Urinary bladder (tissue), 4 donors: ENCODE results near the gene OR6Q1. TPM values are rescaled to one million over a fixed set of nuclear protein-coding genes. Genes with fewer than 3 reads are reported as not detected.

Source experiments
- DNase-seq: peaks from one replicate; pipeline ENCODE4 v3.0.0-alpha.2; 2015; ENCODE audit errors: extremely low spot score
- H3K27ac ChIP-seq: one replicate; pipeline ENCODE4 v1.5.1; 2013; ENCODE audit warnings: low read depth, mild to moderate bottlenecking, moderate library complexity
- H3K36me3 ChIP-seq: one replicate; pipeline ENCODE4 v1.6.1; 2013; ENCODE audit warnings: mild to moderate bottlenecking, moderate library complexity; ENCODE audit not compliant: insufficient read depth
- H3K4me1 ChIP-seq: one replicate; pipeline ENCODE4 v1.6.1; 2013; ENCODE audit warnings: mild to moderate bottlenecking, moderate library complexity; ENCODE audit not compliant: insufficient read depth
- H3K4me3 ChIP-seq: one replicate; pipeline ENCODE4 v1.5.1; 2013; ENCODE audit warnings: low read depth, low read length
- WGBS: extraction: QIAGEN DNeasy Blood & Tissue Kit; methylation state at CpG from one replicate; pipeline ENCODE4 v1.1.7; 2013; 5-methylcytosine and 5-hydroxymethylcytosine counted together
- polyA plus RNA-seq: library from polyadenylated mRNA; stranded (reverse); fragments of 200-250 nt; gene quantifications from one replicate; pipeline ENCODE4 v1.2.3, GENCODE V29; 2013
- total RNA-seq: library from RNA; depleted of rRNA; stranded (reverse); fragments of >200 nt; gene quantifications from one replicate; pipeline ENCODE4 v1.2.3, GENCODE V29; 2014
- donor health status: healthy with polysubstance abuse.
- donor health status: healthy.

The OR6Q1 gene
- total and polyA plus RNA-seq, 2 donors, result not detected

DNA sequence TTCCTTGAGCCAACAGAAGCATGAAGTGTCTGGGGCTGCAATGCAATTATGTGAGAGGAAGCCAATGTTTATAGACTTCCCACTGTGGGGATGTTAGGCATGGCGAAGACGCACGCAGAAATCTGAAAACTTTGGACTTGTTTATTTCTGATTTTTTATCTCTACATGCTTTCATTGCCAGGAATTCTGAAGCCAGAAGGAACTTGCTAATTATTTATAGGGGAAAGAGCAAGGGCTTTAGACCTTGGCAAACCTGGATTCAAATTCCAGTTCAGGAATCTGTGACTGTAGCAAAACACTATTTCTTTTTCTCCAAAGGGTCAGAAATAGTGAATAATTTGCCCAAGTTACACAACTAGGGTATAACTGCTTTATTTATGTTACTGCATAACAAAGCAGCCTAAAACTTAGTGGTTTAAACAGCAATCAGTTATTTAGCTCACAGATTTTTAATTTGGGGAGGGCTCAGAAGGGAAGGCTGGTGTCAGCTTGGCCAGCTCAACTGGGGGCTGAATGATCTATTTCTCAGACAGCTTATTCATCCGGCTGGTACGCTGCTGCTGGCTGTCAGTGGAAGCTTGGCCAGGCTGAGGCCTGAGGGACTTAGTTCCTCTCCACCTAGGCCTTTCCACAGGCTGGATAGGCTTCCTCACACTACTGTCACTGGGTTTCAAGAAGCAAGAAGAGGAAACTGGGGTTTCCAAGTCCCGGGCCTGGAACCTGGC, 1.9 kb upstream of the OR6Q1 start:
- H3K4me1 ChIP-seq, result peaks cover 1% of the 10 kb centered on the region
- no peak overlapping the region for H3K4me3 ChIP-seq
- H3K27ac ChIP-seq, result peak overlapping the region; percentile 29
- DNase-seq, result no peak
- 27% methylated on average over 6 of the region's 6 CpGs for WGBS
- H3K36me3 ChIP-seq, result no peaks in the 10 kb centered on the region

DNA sequence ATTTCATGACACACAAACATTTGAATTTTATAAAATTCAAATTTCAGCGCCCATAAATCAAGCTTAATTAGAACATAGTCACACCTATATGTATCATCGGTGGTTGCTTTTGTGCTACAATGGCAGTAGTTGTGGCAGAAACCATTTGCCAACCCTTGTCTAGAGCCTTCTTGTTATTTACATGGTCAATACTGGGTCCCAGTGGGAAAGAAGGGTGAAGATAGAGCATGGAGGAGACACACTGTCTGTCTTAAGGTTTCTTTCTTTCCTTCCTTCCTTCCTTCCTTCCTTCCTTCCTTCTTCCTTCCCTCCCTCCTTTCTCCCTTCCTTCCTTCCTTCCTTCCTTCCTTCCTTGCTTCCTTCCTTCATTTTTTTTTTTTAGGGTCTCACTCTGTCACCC, 3.7 kb downstream of the OR6Q1 start:
- WGBS, result 83% methylated on average over 2 of the region's 2 CpGs
- no peaks in the 10 kb centered on the region for H3K4me1 ChIP-seq
- no peak overlapping the region for H3K27ac ChIP-seq
- no peak for DNase-seq
- H3K4me3 ChIP-seq, result no peak overlapping the region
- no peaks in the 10 kb centered on the region for H3K36me3 ChIP-seq

DNA sequence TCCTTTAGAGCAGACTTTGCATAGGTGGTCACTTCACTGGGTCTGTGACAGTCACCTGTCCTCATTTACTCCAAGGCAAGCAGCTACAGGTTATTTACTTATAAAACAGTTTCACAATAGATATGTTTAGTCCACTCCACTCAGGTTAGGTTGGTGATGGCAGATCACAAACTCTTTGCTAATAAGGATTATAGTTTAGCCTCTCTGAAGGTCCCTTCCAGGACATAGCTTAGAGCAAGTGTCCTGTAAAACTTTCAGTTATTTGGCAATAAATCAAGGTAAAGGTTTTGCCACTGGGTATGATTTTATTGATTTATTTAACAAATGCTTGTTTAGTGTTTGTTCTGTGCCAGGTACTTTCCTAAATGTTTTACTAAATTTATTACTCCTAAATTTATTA, 8.8 kb downstream of the OR6Q1 start:
- Histone ChIP-seq H3K36me3 (no peaks in the 10 kb centered on the region), H3K4me1 (no peaks in the 10 kb centered on the region), H3K27ac (no peak overlapping the region), H3K4me3 (no peak overlapping the region)
- DNase-seq, result no peak

DNA sequence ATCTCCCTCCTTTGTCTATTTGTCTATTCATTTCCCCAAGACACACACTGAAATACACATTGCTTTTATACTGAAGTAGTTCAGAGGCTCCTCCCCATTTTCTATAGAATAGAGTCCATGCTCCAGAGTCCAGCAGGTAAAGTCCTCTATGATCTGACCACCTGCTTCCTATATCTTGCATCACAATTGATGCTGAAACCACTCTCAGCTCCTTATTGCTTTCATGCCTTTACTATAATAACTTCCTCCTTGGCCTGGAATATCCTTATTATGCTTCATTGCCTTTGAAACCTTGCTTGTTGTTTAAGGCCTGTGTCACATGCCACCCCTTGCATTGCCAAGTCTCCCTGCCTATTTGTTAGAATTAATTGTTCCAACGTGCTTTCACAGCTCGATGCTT, 12.6 kb downstream of the OR6Q1 start:
- Histone ChIP-seq H3K4me1 (no peaks in the 10 kb centered on the region), H3K27ac (no peak overlapping the region), H3K4me3 (no peak overlapping the region), H3K36me3 (no peaks in the 10 kb centered on the region)
- 81% methylated on average over 2 of the region's 2 CpGs for WGBS
- no peak for DNase-seq

DNA sequence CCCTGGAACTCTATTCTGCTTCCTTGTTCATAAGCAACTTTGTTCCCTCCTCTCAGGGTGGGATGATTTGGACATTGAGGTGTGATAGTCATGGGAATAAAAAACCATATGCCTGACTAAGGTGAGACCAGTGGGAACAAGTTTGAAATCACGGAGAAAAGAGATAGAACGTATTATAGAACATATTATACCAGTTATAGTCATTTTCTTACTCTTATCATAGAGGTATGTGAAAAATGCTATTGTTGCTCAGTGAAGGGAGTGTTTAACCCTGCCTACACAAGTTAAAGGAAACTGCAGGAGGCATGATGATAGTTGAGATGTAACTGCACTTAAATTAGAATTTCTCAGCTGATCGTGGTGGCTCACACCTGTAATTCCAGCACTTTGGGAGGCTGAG, 15.5 kb downstream of the OR6Q1 start:
- no peak overlapping the region for H3K4me3 ChIP-seq
- H3K36me3 ChIP-seq, result no peaks in the 10 kb centered on the region
- DNase-seq, result no peak
- 67% methylated on average over 3 of the region's 3 CpGs for WGBS
- no peak overlapping the region for H3K27ac ChIP-seq
- no peaks in the 10 kb centered on the region for H3K4me1 ChIP-seq

DNA sequence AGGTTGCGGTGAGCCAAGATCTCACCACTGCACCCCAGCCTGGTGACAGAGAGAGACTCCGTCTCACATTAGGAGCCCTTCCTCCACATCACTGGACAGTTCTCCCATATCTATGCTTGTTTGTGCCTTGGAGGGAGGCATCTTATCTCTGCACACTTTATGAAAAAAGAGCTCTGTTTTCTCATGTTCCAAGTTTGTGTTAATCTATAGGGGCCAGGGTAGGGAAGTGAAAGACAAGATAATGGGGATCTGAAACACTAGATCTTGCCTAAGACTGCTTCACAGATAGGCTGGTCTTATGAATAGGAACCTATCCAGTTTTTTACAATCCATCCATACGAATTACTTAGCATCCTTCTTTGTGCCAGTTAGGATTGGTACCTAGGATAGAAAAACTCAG, 17.1 kb downstream of the OR6Q1 start:
- no peak overlapping the region for H3K27ac ChIP-seq
- H3K4me1 ChIP-seq, result no peaks in the 10 kb centered on the region
- H3K4me3 ChIP-seq, result no peak overlapping the region
- 86% methylated on average over 3 of the region's 3 CpGs for WGBS
- DNase-seq, result no peak
- H3K36me3 ChIP-seq, result no peaks in the 10 kb centered on the region

DNA sequence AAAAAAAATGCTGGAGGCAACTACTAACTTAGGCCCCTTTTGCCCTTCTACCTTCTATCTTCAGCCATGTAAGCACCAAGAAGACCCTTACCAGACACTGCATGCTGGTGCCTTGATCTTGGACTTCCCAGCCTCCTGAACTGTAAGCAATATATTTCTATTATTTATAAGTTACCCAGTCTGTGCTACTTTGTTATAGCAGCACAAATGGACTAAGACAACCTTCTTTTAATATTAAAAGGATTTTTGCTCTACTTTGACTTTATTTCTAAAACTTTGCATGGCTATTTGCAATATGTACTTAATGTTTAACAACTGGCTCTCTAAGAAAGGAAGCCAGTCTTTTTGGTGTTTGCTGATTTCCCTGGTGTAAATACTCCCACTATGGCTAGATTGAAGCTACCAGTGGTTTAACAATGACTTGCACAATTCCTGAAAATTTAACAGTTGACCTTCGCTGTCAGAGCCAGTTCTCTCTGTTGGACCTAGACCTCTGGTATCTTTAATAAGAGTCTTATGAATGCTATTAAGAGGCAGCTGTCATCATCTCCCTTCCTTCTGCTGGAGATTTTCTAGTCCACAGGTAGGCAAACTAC, 25.2 kb downstream of the OR6Q1 start:
- H3K36me3 ChIP-seq, result no peaks in the 10 kb centered on the region
- 91% methylated on average over 1 of the region's 1 CpG for WGBS
- no peak overlapping the region for H3K4me3 ChIP-seq
- H3K27ac ChIP-seq, result no peak overlapping the region
- no peak for DNase-seq
- H3K4me1 ChIP-seq, result no peaks in the 10 kb centered on the region

DNA sequence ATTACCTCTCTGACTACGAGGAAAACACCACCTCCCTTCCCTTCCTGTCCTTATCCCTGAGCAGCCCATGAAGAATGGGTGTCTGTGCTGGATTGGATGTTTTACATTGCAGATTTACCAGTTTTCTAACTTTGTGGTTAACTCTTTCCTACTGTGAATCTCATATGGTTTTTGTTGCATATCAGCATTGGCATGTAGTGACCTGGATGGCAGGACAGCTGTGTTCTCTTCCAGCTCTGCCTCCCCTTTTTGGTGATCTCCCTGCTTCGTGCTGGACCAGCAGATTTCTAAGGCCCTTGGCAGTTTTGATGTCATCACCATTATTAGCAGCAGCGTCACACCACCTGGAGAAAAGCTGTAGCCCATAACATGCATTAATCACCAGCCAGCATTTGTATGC, 26.7 kb downstream of the OR6Q1 start:
- WGBS, result 77% methylated on average over 3 of the region's 3 CpGs
- no peaks in the 10 kb centered on the region for H3K36me3 ChIP-seq
- no peak overlapping the region for H3K4me3 ChIP-seq
- no peaks in the 10 kb centered on the region for H3K4me1 ChIP-seq
- H3K27ac ChIP-seq, result no peak overlapping the region
- DNase-seq, result no peak

DNA sequence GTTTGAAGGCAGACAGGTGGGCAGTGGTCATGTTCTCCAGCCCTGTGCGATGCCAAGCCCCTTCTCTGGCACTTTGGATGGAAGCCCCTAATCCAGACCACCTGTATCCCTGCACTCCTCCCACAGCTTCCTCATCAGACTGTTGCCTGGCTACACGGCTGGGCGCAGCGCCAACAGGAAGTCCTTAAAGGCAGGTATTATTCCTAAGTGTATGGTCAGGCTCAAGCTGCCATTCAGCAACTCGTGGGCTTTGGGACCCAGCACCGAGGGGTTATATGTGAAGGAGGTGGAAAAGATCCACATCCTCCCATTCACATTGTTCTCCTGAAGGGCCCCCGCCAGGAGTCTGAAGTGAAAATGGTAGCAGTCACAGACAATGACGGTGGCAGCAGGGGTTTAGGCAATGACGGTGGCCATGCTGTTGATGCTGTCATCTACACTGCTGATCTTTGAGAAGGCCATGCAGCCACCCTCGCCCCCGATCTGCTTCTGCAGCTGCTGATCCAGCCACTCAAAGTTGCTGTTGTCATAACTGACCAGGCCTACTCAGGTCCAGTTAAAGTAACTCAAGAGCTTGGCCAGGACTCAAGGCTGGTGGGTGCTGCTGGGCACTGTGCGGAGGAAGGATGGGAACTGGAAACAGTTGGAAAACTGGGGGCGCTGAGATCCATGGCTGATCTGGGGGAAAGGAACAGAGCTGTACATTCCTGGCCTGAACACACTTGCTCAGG, 27.7 kb downstream of the OR6Q1 start:
- DNase-seq, result no peak
- 66% methylated on average over 13 of the region's 13 CpGs for WGBS
- no peaks in the 10 kb centered on the region for H3K36me3 ChIP-seq
- no peaks in the 10 kb centered on the region for H3K4me1 ChIP-seq
- no peak overlapping the region for H3K4me3 ChIP-seq
- no peak overlapping the region for H3K27ac ChIP-seq

DNA sequence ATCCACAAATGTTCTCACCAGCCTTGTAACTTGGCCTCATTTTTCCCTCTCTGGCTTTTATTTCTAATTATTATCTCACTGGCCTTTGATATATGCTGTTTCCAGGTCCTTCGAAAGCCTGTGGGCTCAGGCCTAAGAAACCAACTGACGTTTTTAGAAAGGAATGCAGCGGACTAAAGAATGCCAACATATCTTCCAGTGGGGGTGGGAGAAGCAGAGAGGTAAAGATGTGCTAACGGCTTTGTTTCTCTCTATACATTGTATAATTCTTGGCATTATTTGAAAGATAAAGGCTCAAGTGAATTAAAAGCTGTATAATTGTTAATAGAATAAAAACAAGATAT, 28.2 kb downstream of the OR6Q1 start:
- DNase-seq, result peak; percentile 15
- H3K4me3 ChIP-seq, result no peak overlapping the region
- no peaks in the 10 kb centered on the region for H3K36me3 ChIP-seq
- H3K4me1 ChIP-seq, result no peaks in the 10 kb centered on the region
- 17% methylated on average over 4 of the region's 4 CpGs for WGBS
- H3K27ac ChIP-seq, result no peak overlapping the region

DNA sequence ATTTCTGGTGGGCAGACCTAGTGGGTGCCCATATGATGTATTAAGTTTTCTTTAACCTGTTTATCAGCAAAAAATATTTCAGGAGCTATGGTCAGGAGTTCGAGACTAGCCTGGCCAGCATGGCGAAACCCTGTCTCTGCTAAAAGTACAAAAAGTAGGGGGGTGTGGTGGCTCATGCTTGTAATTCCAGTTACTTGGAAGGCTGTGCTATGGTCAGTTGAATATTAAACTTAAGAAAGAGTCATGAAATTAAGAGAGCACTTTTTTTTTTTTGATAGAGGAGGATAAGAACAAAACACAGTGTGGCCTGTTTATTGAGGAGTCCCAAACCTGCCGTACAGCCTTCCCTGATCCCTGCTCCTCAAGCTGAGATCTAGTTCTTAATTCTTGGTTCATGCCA, 29.8 kb downstream of the OR6Q1 start:
- H3K4me1 ChIP-seq, result no peaks in the 10 kb centered on the region
- 78% methylated on average over 3 of the region's 3 CpGs for WGBS
- no peak for DNase-seq

DNA sequence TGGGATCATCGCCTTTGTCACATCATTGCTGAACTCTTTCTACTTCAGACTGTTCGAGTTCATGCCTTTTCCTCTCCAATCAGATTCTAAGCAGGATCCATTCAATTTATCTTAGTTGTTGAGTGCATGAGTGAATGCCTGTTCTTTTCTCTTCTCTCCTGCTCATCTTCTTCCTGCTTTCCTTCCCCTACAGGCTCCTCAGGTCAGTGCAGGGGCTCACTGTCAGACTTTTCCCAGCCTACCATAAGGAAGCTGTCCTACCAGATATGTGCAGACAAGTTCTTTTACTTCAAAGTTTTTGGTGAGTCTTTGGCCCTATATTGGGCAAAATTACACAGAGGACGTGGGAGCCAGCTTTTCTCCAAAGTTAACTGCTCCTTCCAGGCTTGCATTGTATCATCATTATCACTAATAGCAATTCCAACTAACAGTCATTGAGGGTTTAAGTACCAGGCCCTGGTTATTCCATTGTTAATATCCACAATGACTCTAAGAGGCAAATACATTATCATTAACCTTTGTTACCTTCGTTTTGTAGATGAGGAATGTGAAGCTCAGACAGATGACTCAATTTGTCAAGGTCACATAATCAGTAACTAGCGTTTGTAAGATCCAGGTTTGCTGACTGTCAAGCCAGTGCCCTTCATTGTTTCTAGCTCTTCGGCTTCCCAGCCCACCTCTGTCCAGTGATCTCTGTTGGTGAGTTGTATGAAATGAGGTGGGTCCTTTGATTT, 30.4 kb downstream of the OR6Q1 start:
- Histone ChIP-seq H3K4me1 (no peaks in the 10 kb centered on the region), H3K4me3 (no peak overlapping the region), H3K36me3 (no peaks in the 10 kb centered on the region), H3K27ac (no peak overlapping the region)
- DNase-seq, result no peak
- 68% methylated on average over 6 of the region's 6 CpGs for WGBS

More for the DNA sequence above, 29.8 kb downstream of the OR6Q1 start:
- Histone ChIP-seq H3K27ac (no peak overlapping the region), H3K36me3 (no peaks in the 10 kb centered on the region), H3K4me3 (no peak overlapping the region)

DNA sequence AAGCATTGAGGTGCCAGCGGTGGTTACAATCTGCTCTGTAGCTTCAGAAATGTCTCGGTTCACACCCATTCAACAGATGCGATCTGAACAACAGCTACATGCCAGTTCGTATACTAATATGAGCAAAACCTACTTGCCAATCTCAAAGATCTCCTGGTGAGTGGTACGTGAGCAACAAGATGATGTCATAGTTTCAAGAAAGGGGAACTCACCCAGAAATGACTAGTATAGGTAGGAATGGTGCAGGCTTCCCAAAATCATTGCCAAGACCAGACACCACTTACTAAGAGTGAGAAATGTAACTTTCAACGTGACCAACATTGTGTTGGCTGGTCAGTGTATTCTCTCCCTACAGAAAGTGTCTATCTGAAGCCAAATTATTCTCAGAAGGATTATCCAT, 31.1 kb downstream of the OR6Q1 start:
- H3K27ac ChIP-seq, result no peak overlapping the region
- H3K4me3 ChIP-seq, result no peak overlapping the region
- WGBS, result 70% methylated on average over 6 of the region's 6 CpGs
- H3K36me3 ChIP-seq, result no peaks in the 10 kb centered on the region
- no peak for DNase-seq
- no peaks in the 10 kb centered on the region for H3K4me1 ChIP-seq

DNA sequence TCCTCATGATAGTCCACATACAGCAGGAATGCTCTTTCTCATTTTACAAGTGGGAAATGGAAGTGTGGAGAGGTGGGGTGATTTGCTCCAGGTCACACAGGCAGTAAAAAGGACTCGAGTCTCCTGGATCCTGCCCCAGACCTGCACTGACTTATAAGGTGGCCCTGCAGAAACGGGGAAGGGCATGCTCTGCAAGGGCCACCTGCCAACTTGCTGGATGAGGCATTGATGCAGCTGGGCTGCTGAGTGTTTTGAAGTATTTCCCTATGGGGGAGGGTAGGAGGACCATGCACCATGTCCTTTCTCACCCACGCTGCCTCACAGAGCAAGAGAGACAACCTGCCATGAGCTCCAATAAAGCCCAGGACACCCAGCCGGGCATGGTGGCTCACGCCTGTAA, 36.9 kb downstream of the OR6Q1 start:
- no peaks in the 10 kb centered on the region for H3K4me1 ChIP-seq
- WGBS, result 59% methylated on average over 5 of the region's 5 CpGs

More for the DNA sequence above, 36.9 kb downstream of the OR6Q1 start:
- Histone ChIP-seq H3K27ac (no peak overlapping the region), H3K4me3 (no peak overlapping the region), H3K36me3 (no peaks in the 10 kb centered on the region)
- no peak for DNase-seq
